ENCODE results near the gene SLC4A7.
A peak's percentile ranks its signal among the peaks of the same experiment; 100 is the strongest.
"Not testable (repeated sequence)": the region's sequence is repeated elsewhere in the genome, so short reads cannot be mapped to it uniquely, and the experiment has no call there.

The SLC4A7 gene

GRCh38 chr3:27360113-27361078 is 123.8 kb downstream of the SLC4A7 start:
- DNase-seq (ENCODE audit: low read depth in 2 of 2) = no peak

GRCh38 chr3:27358372-27358771 is 125.8 kb downstream of the SLC4A7 start:
- no peak for DNase-seq (ENCODE audit: low read depth in 2 of 2)

GRCh38 chr3:27357665-27358258 is 126.4 kb downstream of the SLC4A7 start:
- DNase-seq (ENCODE audit: low read depth in 2 of 2) = peak; percentile 15 to 19

GRCh38 chr3:27356976-27357375 is 127.2 kb downstream of the SLC4A7 start:
- no peak for DNase-seq (ENCODE audit: low read depth in 2 of 2)

- DNase-seq (ENCODE audit: low read depth in 2 of 2) = no peak
Measured at GRCh38 chr3:27354588-27355203, 129.5 kb downstream of the SLC4A7 start.

GRCh38 chr3:27354161-27354560 is 130.0 kb downstream of the SLC4A7 start:
- DNase-seq (ENCODE audit: low read depth in 2 of 2) = no peak

- DNase-seq (ENCODE audit: low read depth in 2 of 2) = no peak
Measured at GRCh38 chr3:27353221-27353620, 131.0 kb downstream of the SLC4A7 start.

- DNase-seq (ENCODE audit: low read depth in 2 of 2) = no peak
Measured at GRCh38 chr3:27352047-27352446, 132.1 kb downstream of the SLC4A7 start.

GRCh38 chr3:27349832-27350231 is 134.4 kb downstream of the SLC4A7 start:
- no peak for DNase-seq (ENCODE audit: low read depth in 2 of 2)

- DNase-seq (ENCODE audit: low read depth in 2 of 2) = no peak
Measured at GRCh38 chr3:27345959-27346865, 138.0 kb downstream of the SLC4A7 start.

- no peak for DNase-seq (ENCODE audit: low read depth in 2 of 2)
Measured at GRCh38 chr3:27345493-27345892, 138.7 kb downstream of the SLC4A7 start.

GRCh38 chr3:27345045-27345444 is 139.1 kb downstream of the SLC4A7 start:
- no peak for DNase-seq (ENCODE audit: low read depth in 2 of 2)

- no peak for DNase-seq (ENCODE audit: low read depth in 2 of 2)
Measured at GRCh38 chr3:27344192-27344591, 140.0 kb downstream of the SLC4A7 start.

GRCh38 chr3:27342267-27342666 is 141.9 kb downstream of the SLC4A7 start:
- no peak for DNase-seq (ENCODE audit: low read depth in 2 of 2)

- no peak for DNase-seq (ENCODE audit: low read depth in 2 of 2)
Measured at GRCh38 chr3:27340534-27340933, 143.7 kb downstream of the SLC4A7 start.

- DNase-seq (ENCODE audit: low read depth in 2 of 2) = no peak
Measured at GRCh38 chr3:27335571-27335970, 148.6 kb downstream of the SLC4A7 start.

- DNase-seq (ENCODE audit: low read depth in 2 of 2) = no peak
Measured at GRCh38 chr3:27333843-27334242, 150.3 kb downstream of the SLC4A7 start.

GRCh38 chr3:27328982-27329762 is 155.0 kb downstream of the SLC4A7 start:
- not testable (repeated sequence) for DNase-seq (ENCODE audit: low read depth in 2 of 2)

GRCh38 chr3:27326629-27327545 is 157.3 kb downstream of the SLC4A7 start:
- no peak for DNase-seq (ENCODE audit: low read depth in 2 of 2)

GRCh38 chr3:27326202-27326601 is 158.0 kb downstream of the SLC4A7 start:
- DNase-seq (ENCODE audit: low read depth in 2 of 2) = no peak
